NCI-H345 (cell line): ENCODE measurements around the gene EXOC3.
A peak's percentile ranks its signal among the peaks of the same experiment; 100 is the strongest.

Experiments
- DNase-seq: peaks from one replicate; lab custom pipeline; 2025; lab: John Stamatoyannopoulos, UW

EXOC3 gene

DNA sequence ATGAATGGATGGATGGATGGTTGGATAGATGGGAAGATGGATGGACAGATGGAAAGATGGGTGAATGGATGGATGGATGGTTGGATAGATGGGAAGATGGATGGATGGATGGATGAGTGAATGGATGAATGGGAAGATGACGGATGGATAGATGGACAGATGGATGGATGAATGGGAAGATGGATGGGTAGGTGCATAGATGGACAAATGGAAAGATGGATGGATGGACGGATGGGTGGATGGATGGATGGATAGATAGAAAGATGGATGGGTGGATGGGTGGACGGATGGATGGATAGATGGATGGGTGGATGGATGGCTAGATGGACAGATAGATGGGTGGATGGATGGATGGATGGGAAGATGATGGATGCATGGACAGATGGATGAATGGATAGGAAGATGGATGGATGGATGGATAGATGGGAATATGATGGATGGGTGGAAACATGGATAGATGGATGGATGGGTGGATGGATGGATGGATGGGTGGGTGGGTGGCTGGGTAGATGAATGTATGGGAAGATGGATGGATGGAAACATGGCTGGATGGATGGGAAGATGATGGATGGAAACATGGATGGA, 16.5 kb upstream of the EXOC3 start:
- DNase-seq, result no peak

DNA sequence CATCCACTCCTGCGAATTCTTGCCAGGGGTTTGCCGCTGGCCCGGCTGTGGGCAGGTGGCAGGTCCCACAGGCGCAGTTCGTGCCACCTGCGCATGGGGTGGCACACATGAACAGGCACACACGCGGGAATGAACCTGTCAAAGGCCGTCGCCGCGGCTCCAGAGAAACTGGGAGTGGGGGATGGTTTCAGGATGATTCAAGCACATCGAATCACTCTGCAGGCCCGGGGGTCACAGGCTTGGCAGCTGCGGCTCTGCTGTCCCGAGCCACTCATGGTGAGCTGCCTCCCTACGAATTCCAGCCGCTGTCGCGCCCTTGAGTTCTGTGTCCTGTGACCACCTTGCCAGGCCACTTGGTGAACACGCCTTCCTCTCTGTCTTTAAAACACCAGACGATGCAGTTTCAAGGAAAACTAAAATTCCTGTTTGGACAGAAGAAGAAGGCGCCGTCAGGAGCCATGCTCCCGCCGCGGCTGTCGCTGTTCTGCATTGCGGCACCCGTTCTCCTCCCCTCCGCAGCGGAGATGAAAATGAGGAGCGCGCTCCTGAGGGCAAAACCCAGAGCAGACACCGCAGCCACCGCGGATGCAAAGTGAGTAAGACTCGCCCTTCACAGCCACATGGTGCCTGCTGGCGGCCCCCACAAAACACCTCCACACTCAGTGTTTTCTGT, 15.4 kb upstream of the EXOC3 start:
- no peak for DNase-seq

DNA sequence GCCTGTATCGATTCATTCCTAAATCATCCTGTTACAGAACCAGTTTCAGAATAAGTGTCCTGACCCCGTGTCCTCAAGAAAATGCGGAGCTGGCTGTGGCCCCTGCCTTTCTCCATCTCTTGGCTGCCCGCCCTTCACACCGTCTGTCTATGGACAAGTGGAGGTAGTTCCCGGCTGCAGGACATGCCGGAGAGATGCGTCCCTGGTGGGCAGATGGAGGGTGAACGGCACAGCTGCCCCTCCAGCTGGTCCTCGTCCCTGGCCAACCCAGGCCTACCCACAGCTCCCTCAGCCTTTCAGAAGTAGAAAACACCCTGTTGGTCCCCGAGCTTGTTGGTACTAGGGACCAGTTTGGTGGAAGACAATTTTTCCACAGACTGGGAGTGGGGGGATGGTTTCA, 14.8 kb upstream of the EXOC3 start:
- DNase-seq, result no peak

DNA sequence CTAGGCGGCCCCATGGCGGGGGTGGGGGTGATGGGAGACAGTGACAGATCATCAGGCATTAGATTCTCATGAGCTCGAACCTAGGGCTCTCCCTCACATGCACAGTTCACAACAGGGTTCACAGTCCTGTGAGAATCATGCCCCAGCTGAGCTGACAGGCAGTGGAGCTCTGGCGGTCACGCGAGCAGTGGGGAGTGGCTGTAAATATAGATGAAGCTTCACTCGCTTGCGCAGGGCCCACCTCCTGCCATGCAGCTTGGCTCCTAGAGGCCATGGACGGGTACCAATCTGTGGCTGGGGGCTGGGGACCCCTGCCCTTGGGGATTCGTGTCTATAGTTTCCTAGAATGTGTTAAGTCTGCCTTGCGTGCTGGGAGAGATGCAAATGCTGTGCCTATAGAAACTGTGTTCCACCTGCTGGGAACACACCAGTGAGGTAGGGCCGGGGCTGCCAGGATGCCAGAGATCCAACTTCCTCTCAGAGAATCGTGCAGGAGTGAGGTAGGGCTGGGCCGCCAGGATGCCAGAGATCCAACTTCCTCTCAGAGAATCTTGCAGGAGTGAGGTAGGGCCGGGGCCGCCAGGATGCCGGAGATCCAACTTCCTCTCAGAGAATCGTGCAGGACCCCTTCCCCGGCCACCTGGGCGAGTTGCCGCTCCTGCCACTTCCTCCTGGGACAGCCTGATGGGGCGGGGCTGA, 14.1 kb upstream of the EXOC3 start:
- DNase-seq, result no peak

DNA sequence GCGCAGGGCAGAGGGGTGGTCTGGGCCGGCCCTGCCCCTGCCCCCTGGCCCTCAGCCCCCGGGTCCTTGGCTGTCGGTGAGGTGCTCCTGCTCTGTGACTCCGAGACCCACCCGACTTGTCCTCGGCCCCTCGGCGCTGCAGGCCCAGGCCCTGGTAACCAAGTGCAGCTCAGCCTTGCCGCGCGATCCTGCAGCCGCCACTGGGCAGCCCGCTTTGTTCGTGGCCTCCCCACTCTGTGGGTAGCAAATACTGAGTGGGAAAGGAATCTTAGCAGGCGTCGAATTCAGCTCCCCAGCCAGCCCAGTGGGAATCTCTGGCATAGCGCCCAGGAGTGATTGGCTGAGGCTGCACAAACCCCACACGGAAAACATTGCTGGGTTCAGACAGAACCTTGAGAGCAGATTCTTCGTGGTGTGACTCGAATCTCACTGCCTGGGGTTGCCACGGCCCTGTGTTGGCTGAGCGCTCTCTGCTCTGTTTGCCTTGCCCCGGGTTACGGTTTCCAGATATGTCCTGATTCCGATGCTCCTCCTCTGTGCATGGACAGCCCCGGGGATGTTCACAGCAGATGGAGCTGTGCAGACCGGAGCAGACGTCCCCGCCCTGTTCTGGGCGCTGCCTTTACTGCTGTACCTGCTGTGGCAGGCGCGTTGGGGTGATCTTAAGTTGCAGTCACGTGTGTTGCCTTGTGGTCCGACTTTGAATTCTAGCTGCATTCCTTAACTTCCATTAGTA, 13.4 kb upstream of the EXOC3 start:
- DNase-seq, result peak; percentile 74

DNA sequence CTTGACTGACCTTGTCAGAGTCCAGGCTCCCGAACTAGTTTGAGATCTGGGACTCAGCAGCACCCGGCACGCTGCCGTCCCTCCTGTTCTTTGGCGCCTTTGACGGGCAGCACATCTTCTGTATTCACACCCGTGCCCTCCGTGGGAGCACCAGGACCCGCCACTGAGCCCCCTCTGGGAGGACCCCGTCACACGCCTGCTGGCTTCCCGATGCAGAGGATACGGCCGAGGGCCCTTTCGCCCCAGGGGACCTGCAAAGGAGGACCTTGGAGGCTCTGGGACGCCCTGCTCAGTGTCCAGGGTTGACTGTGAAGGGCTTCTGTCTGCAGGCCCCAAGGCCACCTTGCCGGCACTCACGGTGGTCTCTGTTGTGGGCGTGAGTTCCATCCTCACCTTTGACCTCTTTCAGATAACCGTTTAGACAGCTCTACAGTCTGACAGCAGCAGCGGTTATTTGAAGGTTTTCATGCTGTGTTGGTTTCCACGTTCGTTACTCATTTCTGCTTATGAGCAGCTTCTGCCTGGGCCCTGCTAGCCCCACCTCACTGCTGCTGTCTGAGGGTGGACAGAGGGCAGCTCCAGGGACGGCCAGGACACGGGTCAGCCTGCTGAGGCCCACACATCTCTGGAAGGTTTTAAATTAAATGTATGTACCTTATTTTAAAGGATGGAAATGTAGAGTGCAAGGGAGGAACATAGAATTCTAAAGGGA, 12.6 kb upstream of the EXOC3 start:
- DNase-seq, result no peak

DNA sequence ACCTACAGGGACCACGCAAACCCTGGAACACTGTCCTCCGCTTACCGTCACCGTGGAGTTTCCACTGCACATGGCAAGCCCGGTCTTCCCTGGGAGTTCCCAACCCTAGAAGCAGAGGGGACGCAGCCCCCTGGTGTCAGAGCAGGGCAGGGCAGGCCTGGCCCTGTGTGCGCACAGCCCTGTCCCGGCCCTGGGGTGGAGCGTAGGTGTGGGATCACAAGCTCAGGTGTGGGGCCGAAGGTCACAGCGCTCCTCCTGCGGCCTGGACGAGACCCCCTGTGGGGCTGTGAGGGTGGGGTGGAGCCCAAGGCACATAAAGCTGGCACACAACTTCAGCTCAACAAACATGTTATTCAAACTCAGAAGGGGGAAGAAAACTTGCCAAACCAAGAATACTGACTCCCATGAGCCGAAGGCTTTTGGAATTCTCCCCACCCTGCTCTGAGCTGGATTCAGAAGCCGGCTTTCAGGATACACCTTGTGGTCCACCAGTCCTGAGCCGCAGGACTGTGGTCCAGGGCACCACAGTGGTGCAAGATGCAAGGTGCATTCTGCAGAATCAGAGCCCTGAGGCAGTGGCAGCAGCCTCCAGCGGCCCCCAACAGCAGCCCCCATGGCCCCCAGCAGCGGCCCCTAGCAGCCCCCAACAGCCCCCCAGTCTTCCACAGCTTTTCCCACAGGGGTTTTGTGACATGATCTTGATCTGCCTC, 11.8 kb upstream of the EXOC3 start:
- peak; percentile 64 for DNase-seq

DNA sequence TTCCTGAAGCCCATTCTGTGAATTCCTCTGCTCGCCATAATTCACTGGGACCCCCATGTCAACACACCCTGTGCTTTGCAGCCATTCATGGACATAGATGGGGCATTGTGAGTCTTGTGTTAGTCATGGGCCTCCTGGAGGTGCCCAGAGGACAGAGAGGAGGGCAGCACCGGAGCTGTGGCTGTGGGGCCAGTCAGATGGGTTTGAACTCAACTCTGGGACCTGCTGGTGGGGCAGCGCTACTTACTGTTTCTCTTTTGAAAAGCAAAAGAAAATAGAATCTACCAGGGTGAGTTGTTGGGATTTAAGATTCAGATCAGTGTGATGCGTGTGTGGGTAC, 11.3 kb upstream of the EXOC3 start:
- DNase-seq, result no peak

DNA sequence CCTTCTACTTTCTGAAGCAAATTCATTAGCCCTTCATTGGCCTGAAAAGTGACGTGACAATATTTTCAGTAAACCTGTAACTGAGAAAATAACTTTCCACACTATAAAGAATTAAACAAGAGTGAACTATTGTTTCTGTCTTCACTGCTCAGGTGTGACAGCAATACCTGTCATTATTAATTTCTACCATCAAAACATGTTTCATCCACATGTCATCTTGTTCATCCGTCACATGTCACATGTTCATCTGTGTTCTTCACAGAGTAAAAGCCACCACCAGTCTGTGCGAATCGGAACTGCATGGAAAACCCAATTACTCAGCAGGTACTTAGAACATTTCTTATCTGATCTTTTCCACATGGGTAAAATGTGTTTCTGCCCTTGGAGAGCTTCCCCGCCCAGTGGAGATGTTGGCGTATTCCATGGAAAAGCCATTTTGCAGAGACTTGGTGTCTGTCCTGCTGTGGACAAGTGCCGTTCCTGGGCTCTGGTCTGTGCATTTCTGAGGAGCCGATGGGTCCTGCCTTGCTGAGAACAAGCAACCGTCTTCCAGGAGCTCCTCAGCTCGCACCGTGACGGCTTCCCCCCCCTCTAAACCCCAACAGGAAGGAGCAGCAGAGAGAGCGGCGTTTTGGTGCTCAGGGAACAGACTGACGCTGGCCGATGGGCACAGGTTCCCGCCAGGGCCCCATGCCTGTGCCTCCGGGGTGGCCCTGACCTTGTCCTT, 10.6 kb upstream of the EXOC3 start:
- no peak for DNase-seq

DNA sequence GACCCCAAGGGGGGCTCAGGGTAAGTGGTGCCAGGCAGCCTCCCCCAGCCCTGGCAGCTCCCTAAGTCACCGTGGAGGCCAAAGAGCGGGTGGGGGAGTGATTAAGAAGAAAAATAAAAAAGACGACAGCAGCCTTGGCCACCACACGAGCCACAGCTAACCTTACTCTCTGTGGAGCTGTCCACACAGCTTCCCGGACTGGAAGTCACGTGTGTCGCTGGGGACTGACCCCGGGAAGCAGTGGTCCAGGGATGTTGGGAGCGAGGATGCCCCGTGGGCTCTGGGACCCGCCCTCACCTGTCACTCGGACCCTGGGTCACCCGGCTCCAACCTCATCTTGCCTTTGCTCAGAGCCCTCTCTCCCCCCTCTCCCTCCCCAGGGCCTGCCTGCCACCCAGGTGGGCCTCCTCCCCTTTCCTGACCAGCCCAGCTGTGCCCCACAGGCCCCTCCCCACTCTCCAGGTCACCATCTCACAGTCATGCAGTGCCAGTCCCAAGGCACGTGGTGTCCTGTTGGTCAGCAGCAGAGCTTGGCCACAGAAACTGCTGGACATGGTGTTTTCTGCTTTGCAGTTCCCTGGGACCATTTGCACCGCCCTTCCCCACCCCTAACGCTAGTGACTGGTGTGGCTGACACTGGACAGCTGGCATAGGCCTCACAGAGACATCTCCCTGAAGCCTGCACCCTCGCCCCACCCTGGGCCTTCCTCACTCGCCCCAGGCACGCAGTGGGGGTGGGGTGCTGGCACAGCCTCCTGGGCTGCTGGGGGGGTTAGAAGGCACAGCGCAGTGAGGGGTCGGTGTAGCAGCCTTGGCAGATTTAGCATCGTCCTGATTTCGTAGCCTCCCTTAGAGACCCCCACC, 9.8 kb upstream of the EXOC3 start:
- no peak for DNase-seq

DNA sequence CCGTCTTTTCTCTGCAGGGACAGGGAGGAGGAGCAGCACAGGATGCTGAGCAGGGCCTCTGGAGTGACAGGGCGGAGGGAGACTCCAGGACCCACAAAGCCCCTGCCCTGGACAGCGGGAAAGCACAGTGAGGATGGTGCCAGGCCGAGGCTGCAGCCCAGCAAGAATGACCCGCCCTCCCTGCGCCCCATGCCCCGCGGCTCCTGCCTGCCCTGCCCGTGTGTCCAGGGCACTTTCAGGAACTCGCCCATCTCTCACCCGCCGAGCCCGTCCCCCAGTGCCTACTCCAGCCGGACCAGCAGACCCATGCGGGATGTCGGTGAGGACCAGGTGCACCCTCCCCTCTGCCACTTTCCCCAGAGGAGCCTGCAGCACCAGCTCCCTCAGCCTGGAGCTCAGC, 9.1 kb upstream of the EXOC3 start:
- DNase-seq, result no peak

DNA sequence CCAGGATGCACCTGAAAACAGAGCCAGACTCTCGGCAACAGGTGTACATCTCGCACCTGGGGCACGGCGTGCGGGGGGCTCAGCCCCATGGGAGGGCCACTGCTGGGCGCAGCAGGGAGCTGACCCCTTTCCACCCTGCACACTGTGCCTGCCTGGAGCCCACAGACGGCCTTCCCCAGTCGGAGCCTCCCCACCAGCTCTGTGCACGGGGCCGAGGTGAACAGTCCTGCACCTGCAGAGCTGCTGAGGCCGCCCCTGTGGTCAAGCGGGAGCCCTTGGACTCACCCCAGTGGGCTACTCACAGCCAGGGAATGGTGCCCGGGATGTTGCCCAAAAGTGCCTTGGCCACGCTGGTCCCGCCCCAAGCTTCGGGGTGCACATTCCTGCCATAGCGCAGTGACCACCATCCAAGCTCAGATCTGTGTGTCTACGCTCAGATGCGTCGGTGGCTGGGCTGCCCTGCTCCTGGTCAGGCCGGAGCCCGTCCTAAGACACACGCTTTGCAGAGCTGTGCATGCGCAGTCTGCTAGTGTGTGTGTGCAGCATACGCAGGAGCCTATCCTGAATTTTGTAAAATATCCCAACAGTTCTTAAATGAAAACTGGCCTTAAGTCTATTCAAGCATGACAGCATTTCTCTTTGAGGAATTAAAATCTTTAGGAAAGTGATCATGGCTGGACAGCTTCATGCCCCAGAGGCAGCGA, 8.4 kb upstream of the EXOC3 start:
- DNase-seq, result no peak

DNA sequence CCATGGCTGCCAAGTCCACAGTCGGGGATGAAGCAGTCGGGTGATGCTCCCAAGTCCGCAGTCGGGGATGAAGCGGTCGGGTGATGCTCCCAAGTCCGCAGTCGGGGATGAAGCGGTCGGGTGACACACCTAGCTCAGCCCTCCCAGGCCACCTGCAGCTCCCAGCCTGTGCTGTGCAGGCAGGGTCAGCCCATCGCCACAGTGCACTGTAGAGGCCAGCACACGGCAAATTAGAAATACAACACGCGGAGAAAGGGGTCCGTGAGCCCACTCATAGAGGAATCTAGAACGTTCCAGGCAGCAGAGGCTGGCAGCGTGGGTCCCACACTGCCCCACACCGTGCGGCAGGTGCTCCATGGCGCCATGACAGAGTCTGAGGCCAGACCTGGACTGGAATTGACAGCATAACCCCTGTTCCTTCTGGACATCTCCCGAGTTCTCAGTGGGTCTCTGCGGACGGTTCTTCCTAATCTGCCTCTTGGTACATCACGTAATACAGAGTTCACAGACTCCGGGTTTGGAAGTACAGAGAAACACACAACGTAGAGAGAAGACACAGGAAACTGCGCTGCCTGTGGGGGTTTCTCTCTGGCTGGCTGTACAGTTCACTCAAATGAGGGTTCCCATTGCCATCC, 7.7 kb upstream of the EXOC3 start:
- no peak for DNase-seq

DNA sequence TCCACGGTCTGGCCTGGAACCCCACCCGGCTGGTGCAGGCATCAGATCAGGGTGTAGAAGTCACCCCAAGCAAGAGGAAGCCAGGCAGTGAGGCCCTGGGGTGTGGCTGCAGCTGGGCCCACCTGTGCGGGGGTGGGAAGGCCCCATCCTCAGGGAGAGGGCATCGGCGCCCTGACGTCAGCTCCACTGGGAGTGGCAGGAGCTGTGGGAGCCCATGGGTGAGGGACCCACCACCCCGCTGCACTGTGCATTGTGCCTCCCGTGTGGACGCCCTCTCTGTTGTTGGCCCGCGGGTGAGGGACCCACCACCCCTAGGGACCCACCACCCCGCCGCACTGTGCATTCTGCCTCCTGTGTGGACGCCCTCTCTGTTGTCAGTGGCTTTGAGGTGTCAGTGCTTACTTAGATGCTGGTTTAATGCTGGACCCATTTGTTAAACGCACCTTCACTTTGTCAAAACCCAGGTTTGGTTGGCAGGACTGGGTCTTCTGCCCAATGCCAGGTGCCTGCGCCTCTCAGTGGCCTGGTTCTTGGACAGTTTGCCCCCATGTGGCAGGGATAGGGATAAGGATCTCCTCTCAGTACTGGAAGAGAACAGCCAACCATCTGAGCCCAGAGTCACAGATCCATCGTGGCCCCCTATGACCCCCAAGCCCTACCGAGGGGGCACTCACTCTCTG, 6.9 kb upstream of the EXOC3 start:
- peak; percentile 29 for DNase-seq

DNA sequence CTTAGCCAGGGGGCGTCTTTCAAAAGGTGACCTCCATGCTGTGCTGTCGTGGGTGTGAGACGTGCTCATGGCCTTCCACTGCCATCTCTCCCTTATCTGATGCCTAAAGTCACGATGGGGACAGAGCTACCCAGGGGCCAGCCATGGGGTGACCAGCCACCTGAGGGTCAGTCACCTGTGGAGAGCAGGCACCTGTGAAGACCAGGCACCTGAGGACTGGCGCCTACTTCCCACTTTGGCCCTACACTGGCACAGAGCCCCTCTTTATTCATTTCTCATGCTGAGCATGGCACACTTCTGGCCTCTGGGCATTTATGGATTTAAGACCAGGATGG, 6.4 kb upstream of the EXOC3 start:
- no peak for DNase-seq

DNA sequence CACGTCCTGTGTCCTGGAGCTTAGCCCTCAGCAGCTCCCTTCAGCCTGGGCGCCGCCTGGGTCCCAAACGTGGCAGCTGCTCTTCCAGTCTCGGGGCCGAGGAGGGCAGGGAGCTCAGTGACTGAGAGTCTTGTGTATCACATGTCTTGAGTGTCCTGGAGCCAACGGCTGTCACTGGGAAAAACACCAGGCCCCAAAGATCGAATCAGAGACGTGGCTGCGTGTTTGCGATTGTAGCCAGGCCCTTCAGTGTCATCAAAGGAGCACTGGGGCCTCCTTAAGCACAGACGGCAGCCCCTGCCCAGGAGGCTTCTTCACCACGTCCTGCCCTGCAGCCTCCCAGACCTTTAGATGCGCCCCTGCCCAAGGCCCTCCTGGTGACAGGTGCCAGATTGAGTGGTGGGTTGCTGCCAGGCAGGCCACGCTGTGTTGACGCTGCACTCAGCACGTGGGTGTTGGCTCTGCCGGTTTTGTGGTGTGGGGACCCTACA, 5.7 kb upstream of the EXOC3 start:
- no peak for DNase-seq

DNA sequence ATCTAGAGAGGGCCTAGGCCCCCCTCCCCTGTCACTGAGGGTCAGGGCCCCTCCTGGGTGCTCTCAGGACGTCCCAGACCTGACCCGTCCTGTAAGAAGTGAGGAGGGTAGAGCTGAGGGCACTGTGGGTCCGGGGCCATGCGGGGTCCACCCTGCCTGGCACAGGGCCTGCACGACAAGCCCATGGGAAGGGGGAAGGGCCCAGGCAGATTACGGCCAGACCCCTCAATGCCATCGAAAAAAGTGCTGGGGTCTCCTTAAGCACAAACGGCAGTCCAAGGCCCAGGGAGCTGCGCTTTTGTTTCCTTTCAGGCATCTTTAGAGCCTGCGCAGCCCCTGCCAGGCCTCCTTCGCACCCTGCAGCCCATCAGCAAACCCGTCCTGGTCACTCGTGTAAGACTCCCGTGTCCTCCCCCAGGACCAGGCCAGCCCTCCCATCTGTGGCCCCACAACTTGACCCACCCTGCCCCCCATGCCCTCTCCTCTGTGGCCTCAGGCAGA, 4.4 kb upstream of the EXOC3 start:
- no peak for DNase-seq

DNA sequence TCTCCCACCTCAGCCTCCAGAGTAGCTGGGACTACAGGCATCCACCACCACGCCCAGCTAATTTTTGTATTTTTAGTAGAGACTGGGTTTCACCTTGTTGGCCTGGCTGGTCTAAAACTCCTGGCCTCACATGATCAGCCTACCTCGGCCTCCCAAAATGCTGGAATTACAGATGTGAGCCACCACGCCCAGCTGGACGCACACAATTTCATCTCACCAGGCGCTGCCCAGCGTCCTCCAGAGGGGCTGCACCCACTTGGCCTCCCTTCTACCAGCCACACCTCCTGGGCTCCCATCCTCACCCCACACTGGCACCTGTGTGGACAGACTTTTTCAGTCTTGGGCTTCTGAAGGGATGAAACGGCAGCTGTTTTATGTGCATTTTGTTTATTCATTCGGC, 3.8 kb upstream of the EXOC3 start:
- DNase-seq, result no peak
